OCI-M2 (cell line): ENCODE results near the gene PDE4DIP.
"Not testable (repeated sequence)": the region's sequence is repeated elsewhere in the genome, so short reads cannot be mapped to it uniquely, and the experiment has no call there.

Source experiments
- DNase-seq: peaks from one replicate; lab custom pipeline; 2025; ENCODE audit not compliant: unreplicated experiment; lab: John Stamatoyannopoulos, UW

Gene PDE4DIP

GRCh38 chr1:148869634-148869961 lies 25.4 kb downstream of the PDE4DIP start:
- DNase-seq: not testable (repeated sequence)

- DNase-seq: not testable (repeated sequence)
Observed at GRCh38 chr1:148874408-148875388, 30.5 kb downstream of the PDE4DIP start.

GRCh38 chr1:148879812-148880416 lies 35.7 kb downstream of the PDE4DIP start:
- DNase-seq: not testable (repeated sequence)

- not testable (repeated sequence) for DNase-seq
Observed at GRCh38 chr1:148881261-148881660, 37.0 kb downstream of the PDE4DIP start.

GRCh38 chr1:148885219-148885618 lies 41.0 kb downstream of the PDE4DIP start:
- DNase-seq: not testable (repeated sequence)

- not testable (repeated sequence) for DNase-seq
Observed at GRCh38 chr1:148886293-148886692, 42.1 kb downstream of the PDE4DIP start.

GRCh38 chr1:148888597-148888996 lies 44.4 kb downstream of the PDE4DIP start:
- not testable (repeated sequence) for DNase-seq

GRCh38 chr1:148889267-148890074 lies 45.2 kb downstream of the PDE4DIP start:
- not testable (repeated sequence) for DNase-seq

- not testable (repeated sequence) for DNase-seq
Observed at GRCh38 chr1:148890075-148890568, 45.9 kb downstream of the PDE4DIP start.

- not testable (repeated sequence) for DNase-seq
Observed at GRCh38 chr1:148894360-148895352, 50.4 kb downstream of the PDE4DIP start.

GRCh38 chr1:148900026-148900425 lies 55.8 kb downstream of the PDE4DIP start:
- not testable (repeated sequence) for DNase-seq

GRCh38 chr1:148900691-148901090 lies 56.5 kb downstream of the PDE4DIP start:
- DNase-seq: not testable (repeated sequence)

GRCh38 chr1:148901150-148901952 lies 57.1 kb downstream of the PDE4DIP start:
- not testable (repeated sequence) for DNase-seq

- DNase-seq: not testable (repeated sequence)
Observed at GRCh38 chr1:148901953-148902341, 57.7 kb downstream of the PDE4DIP start.

- not testable (repeated sequence) for DNase-seq
Observed at GRCh38 chr1:148909219-148909826, 65.1 kb downstream of the PDE4DIP start.

GRCh38 chr1:148911303-148911928 lies 67.2 kb downstream of the PDE4DIP start:
- DNase-seq: not testable (repeated sequence)

GRCh38 chr1:148916222-148916621 lies 72.0 kb downstream of the PDE4DIP start:
- DNase-seq: not testable (repeated sequence)
